DMS114 treated with DMSO at 0.1 percent for 48 hours (cell line): Measurements from ENCODE around the gene ARVCF.

Experiments used
- DNase-seq: peaks from one replicate; lab custom pipeline; 2025; ENCODE audit not compliant: unreplicated experiment; lab: John Stamatoyannopoulos, UW

The ARVCF gene

DNA sequence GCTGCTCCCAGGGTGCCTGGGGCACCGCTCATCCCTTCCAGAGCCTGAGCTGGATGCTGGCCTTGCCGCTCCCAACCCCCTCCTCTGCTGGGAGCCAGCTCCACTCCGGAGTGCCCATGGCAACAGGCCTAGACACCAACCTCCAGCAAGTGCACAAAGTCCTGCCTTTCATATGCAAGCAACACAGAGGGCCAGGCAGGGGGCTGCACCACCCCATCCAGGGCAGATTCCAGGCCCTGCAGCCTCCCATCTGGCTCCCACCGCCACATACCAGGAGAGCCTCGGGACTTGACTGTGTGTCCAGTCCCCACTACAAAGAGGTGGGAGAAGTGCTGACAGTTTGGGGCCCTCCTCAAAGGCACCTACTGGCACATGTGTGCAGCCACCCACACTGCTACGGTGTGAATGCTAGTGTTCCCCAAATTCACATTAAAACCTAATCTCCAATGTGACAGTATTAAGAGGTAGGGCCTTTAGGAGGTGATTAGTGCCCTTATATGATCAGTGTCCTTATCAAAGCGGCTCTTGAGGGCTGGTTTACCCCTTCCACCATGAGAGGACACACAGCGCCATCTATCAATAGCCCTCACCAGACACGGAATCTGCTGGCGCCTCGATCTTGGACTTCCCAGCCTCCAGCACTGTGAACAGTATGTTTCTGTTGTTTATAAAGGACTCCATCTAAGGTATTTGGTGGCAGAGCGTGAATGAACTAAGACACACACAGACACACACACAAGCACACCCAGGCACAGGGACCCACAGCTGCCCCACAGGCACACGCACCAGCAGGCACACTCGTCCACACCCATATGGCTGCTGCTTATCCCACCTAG lies 16.2 kb downstream of the ARVCF start:
- DNase-seq = no peak

DNA sequence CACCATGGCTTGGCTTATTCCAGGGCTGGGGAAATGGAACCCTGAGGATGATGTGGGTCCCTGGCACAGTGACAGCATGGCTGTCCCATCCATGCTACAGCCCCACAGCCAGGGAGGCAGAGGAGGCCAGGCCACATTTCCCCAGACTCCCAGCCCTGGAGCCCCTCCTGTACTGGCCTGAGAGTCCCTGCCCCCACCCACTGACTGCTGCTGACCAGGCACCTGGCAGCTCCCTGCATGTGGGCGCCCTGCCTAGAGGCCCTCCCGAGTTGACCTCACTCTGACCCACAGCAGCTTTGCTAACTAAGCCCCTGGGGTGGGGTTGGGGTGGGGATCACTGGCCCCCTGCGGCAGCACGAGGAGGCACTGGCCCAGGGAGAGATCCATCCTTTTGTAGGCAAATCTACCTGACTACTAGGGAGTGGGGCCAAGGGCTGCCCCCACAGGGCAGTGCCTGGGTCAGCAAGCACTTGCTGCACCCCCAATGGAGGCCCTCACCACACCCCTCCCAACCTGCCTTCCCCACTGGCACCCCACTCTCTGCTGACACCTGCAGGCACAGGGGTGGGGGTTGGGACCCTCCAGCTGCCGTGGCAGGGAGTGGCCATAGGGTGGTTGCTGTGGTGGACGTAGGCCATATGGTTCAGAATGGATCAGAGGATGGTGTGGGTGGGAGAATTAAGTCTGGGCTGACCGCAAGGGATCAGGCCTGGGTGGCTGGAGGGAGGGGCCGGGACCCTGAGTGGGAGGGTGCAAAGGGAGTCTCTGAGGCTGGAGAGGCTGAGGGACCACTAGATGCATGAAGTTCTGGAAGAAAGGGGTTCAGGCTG lies 17.4 kb downstream of the ARVCF start:
- no peak for DNase-seq

DNA sequence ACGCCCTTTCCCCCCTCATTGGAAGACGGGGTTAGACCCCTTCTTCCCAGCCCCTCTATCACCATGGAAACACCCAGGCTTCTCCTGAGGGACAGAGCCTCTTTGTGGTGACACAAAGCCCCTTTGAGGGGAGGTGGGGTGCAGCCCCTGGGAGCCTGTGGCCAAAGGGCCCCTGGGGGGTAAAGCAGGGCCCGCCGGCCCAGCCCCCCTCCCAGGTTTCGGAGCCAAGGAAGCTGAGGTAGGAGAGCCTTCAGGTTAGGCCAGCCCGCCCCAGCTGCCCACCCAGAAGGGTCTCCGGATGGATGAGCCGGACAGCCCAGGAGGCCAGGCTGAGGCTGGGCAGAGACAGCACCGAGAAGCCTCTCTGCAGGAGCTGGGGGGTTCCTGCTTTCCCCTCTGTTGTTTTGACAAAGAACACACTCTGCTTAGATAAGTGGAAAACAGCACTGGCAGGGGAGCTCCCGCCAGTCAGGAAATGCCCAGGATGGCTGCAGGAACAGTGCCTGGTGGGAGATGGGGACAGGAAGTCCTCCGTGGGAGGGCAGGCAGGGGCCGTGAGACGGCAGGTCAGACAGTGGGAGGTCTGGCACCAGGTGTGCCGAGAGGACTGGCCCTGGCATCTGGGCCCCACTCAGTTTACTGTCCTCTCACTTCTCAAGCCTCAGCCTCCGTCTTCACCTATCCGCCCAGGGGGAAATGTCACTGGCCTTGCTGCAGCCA lies 18.2 kb downstream of the ARVCF start:
- no peak for DNase-seq

DNA sequence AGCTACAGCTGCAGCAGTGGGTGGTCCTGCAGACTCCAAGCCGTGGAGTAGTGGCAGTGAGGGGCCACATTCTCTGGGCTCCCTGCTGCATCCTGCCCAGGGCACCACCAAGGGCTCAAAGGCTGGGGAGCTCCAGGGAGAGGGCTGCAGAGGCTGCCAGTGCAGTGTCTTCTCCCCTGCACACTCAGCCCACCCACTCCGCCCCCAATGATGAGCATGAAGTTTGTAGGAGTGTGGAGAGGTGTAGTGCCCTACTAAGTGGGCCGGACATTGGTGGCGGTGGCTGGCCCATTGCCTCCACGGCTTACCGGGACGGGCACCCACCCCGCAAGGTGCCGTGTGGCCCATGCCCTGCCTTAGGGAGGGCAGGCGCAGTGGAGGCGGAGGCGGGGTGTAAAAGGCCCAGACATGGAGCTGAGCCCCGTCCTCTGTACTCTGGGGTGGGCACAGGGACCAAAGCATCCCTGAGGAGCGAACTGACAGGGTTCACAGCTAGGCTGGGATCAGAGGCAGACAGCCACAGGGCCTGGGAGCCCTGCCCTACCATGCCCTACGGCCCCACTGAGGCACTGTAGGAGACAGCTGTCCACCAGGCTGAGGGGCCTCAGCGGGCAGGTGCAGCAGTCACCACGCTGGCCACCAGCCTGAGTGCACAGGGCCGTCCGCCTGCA lies 18.9 kb downstream of the ARVCF start:
- DNase-seq = no peak

DNA sequence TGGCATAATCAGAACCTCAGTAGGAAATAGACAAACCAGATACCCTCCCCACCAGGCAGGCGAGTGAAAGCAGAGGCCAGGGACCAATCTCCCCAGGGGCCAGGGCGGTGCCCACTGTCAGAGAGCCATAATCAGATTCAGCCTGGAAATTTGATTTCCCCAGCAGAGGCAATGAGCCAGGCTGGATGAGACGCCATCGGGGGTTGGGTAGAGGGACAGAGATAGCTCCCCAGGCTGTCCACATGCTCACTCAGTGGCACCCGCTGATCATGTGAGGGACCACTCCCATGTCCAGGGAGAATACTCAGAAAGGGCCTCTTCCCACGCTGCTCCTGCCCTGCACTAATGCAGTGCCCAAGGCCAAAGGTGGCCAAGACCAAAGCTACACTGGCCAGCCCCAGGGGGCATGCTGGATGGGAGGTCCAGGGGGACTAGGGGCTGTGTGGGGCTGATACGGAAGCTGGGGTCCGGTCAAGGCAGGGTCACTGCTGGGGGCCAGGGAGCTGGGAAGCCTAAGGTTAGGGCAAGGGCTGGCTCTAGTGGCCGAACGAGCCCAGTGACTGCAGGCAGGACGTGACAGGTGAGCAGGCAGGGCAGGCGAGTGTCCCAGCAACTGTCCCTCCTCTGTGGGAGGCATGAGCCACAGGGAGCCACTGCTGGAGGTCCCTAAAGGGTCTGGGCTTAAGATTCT lies 19.8 kb downstream of the ARVCF start:
- no peak for DNase-seq

DNA sequence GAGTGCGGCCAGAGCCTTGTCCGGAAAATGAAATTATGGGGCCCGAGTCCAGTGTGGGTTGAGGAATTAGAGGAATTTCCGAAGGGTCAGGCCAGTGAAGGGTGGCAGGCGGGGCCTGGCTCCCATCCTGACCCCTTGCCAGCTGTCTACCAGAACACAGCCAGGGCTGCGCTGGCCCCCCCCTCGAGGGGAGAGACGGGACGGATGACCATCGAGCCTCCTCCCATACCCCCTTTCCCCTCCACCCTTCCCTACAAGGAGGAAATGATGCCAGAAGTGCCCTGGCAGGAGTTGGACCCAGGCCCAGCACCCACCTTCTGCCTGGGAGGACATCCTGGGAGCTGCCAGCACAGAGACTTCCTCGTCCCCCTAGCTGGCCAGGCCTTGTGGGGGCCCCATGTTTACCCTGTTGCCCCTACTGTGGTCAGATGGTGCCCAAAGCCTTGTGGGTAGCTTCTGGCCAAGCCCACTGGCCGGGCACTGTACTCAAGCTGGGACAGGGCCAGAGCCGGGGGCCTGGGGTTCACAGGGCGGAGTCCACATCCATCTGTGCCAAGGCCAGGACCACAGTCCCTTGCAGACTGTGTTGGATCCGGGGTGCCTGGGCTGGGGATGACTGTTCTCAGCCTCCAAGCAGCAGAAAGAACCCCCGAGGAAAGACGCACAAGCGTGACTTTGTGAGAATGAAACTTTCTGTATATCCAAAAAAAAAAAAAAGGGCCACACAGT lies 20.8 kb downstream of the ARVCF start:
- DNase-seq = no peak

DNA sequence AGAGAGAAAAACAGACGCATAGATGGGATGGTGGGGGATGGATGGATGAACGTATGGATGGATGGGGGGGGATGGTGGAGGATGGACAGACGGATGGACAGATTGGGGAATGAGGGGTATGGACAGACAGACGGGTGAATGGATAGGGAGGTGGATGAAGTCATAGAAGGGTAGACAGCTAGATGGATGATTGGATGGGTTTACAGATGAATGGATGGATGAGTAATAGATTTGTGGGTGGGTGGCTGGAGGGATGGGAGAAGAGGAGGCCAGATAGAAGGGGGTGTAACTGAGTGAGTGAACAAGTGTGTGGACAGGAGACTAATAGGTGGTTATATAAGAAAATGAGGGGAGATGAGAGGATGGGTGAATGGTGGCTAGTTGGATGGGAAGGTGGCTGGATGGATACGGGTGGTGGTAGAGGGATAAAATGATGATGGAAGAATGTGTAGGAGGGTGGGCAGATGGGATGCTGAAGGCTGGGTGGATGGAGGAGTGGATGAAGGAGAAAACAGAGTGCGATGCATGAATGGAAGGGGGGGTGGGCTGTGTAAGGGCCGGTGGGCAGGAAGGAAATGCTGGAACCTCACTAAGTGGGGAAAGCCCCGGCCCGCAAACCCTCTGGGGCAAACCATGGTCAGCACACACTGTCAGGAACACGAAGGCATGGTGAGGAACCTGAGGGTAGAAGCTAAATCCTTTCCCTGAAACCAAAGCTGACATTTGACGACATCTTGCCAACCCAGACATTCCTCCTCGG lies 21.6 kb downstream of the ARVCF start:
- no peak for DNase-seq

DNA sequence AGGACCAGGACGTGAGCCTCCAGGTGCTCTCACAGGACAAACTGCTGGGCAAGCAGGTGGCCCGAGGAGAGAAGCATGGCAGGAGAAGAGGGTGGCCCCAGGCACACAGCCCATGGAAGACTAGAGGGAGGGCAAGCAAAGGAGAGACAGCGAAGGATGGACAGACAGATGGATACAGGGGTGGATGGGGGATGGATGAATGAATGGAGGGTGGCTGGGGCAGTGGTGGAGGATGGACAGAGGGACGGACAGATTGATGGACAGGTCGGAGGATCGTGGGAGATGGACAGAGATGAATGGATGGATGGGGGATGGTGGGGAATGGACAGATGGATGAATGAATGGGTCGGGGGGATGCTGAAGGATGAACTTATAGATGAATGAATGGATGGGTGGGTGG lies 22.7 kb downstream of the ARVCF start:
- DNase-seq = no peak

DNA sequence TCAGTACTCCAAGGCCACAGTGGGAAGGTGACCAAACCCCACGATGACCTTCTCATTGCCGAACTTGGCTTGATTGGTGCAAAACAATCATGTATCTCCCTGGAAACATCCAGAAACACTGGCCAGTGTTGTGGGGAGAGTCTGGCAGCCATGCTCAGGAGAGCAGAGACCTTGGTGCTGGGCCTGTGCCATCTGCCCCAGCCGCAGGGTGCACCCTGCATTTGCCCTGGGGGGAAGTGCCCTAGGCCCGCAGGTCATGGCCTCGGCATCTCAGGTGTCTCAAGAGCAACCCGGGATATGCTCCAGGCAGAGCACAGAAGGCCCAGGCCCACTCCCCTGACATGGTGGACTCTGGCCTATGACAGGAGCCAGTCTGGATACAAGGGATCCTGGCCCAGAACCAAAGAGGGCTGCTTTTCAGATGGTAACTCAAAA lies 23.7 kb downstream of the ARVCF start:
- no peak for DNase-seq

DNA sequence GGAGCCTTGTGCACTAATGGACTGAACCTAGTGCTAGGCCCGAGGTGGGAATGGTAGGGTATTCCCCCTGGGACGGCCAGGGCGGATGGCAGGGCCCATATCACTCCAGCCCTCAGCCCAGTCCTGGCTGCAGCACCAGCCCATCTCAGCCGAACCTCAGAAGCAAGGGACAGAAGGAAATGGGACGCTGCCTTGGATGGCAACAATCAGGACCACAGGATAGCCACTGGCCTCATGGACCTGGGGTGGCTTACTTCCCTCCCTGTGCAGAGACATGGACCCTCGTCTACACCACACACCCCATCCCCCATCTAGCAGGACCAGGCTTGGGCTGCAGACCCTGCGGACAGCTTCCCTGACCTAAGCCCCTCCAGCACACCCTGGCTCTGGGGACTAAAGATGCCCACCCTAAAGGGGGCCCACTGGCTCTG lies 24.1 kb downstream of the ARVCF start:
- no peak for DNase-seq

DNA sequence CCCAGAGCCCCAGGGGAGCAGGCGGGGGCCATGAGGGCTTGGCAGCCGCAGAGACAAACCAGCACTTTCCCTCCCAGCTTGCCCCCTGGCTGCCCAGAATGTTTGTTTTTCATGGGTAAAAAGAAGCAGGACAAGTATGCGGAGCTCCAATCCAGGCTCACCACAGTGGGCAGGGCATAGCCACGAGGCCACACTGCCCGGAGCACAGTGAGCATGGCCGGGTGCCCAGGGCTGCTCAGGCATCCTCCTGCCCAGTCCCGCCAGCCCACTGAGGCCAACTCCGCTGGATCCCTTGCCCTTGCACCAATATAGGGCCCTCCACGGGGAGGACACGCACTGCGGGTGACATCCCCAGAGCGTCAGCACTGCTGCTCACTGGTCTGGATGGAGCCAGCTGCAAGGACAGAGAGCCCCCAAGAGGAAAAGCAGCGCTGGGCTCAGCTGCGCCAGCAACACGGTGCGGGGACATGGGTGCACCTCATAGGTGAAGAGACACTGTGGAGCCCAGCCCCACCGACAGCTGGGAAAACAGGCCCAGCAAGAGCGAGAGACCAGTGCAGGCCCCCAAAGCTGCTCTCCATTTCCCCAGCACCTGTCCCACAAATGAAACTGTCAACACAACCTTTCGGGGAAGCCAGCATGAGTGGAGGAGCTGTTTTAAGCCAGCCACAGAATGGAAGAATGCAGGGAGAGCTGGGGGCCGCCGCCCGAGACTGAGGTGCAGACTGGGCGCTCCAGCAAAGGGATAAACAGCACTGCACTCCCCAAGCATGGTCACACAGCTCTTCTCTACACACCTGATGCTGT lies 24.8 kb downstream of the ARVCF start:
- no peak for DNase-seq

DNA sequence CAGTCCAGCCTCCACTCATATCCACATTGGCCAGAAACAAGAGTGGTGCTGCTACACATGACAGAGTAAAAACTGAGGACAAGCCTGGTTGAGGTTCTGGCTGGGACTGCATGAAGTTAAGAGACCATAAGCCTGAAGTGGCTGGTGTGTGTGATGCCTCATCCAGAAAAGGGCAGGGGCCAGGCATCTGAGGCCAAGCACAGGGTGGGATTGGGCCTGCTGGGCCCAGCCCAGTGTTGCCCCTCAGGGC lies 25.3 kb downstream of the ARVCF start:
- no peak for DNase-seq

DNA sequence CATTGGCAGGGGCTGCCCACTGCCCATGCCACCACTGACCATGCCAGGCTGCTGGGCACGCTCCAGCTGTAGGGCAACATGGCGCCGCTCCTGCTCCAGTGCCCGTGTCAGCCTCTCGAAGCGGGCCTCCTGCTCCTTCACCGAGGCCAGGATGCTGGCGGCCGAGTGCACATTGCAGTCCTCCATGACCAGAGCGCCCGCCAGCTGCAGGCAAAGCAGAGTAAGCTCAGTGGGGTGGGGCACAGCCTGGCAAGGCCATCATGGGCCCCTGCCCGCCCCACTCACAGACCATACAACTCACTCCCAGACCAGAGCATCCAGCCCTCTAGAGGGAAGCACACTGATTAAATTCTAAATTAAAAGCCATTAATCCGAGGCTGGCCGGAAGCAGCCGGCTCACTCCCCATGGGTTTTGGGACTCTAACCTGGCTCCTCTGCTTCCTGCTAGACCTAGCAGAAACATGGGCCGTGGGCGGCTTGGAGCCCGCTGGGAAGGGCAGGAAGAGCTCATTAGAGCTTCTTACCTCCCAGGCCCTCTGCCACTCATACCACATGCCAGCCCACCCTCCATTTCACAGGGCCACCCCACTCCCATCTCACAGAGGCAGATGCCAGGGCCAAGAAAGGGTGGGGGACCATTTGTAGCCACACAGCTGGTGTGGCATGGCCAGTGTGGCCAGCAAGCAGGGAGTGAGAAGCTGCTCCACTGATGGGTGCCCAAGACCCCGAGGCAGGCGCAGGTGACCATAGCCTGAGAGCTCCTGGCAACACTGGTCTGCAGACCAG lies 25.8 kb downstream of the ARVCF start:
- no peak for DNase-seq

DNA sequence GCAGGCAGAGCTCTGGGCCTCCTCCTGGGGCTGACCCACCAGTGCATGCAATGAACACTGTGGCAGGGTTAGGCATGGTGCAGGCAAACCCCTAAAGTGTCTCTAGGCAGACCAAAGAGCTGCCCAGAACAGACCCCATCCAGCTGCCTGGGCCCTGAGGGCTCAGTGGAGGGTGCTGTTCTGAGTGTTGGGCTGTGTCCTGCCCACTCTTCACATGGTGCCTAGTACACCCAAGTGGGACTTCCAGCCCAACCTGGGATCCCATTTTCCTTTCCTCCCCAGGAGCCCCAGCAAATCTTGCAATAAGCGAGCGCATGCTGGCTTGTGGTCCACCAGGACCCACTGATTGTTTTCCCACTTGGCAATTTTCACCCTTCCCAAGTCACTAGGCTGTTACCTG lies 26.4 kb downstream of the ARVCF start:
- no peak for DNase-seq

DNA sequence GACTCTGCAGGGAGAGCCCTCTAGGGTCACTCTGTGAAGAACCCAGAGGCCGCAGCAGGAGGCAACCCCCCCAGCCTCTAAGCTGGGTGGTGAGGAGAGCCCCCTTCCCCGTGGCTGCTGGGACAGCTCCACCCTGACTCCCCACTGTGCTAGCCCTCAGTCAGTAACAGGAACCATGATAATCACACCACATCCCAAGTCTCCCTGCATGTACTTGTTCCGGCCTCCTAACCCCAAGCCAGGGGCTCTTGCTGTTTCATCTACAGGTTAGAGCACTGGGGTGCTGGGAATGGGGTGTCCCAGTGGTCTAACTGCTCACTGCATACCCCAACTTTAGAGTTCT lies 26.9 kb downstream of the ARVCF start:
- DNase-seq = no peak

DNA sequence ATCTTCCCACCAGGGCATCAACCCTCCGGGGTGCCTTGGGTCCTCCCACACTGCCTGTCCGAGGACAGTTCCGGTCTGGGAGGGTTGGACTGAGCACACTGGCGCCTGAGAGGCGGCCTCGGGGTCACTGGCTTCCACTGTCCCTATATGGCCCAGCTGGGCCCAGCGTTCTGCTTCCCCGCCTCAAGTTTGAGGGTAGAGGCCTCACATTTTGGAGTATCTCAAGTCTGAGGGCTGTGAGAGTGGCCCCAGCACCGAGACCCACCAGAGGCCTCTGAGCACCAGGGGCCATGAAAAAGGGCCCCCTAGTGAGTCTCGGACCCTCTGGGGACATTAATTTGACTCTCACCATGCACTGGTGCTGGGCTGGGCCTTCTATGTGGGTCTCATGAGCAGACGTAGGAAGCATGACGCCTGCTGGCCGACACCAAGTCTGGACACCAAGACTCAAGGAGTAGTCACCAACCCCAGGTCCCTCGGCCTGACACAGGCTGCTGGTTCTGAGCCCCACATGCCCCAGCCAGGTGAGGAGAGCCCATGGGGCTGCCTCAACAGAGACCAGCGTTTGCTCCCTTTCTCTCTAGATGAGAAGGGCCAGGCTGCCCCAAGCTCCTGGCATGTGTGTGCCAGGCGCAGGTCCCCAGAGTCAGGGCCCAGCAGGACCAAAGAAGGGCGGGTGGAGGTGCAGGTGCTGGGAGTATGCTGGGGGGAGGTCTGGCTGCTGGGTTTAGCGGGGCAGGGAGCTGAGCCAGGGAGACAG lies 27.5 kb downstream of the ARVCF start:
- no peak for DNase-seq

DNA sequence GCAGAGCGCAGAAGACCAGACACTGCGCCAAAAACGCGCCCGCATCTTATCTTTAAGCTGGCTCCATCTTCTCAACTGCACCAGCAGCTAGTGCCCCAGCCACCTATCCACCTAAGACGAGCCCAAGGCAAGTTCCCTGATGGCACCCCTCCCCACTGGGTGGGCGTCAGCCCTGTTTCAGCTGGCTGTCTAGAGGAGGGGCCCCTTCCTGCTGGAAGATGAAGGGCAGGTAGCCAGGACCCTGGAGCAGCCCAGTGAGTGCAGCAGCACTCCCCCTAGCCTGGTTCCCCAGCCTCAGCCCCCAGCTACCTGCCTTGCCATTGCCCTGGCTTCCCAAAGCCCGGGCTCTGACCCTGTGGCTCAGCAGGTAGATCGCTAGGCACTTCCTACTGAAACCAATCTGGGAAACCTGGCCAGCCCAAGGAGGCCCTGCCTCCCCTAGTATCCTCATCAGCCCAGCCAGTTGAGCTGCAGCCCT lies 28.3 kb downstream of the ARVCF start:
- DNase-seq = no peak
